HL-60 (cell line): ENCODE results near the gene LRMDA.

ENCODE experiments used
- CTCF ChIP-seq: IDR thresholded peaks from one replicate; pipeline ENCODE4 v1.5.1; 2011; ENCODE audit warnings: low read length, control low read depth, inconsistent platforms; ENCODE audit not compliant: insufficient read depth
- GABPA ChIP-seq: IDR thresholded peaks from 2 replicates; pipeline ENCODE4 v1.6.1; 2012; ENCODE audit warnings: low read depth
- POLR2AphosphoS5 ChIP-seq: IDR thresholded peaks from 2 replicates; pipeline ENCODE4 v1.6.1; 2012; ENCODE audit warnings: low read depth
- REST ChIP-seq: IDR thresholded peaks from 2 replicates; pipeline ENCODE4 v1.6.1; 2012; ENCODE audit warnings: low read depth; ENCODE audit not compliant: insufficient replicate concordance
- SPI1 ChIP-seq: IDR thresholded peaks from 2 replicates; pipeline ENCODE4 v1.6.1; 2012; ENCODE audit warnings: low read depth, mild to moderate bottlenecking, borderline replicate concordance

DNA sequence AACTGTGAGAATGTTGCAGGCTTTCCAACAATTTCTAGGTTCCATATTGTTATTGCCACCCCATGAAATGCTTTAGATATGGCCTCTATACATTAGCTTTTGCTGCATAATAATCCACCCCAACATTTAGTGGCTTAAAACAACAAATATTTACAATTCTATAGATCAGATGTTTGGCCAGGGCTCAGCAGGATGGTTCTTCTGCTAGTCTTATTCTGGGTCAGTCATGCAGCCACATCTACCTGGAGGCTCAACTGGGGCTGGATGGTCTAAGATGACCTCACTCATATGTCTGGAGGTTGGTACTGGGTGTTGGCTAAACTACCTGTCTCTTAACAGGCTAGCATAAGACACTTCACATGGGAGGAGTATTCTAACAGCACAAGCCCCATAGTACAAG is 607.3 kb downstream of the LRMDA start:
- TF ChIP-seq CTCF = no peak
- no peak for TF ChIP-seq GABPA
- TF ChIP-seq SPI1 = no peak
- TF ChIP-seq REST = no peak
- TF ChIP-seq POLR2AphosphoS5 = no peak
